Progenitor cell of endocrine pancreas (in vitro differentiated cells): ENCODE measurements around the gene NKPD1. TPM values are rescaled to one million over a fixed set of nuclear protein-coding genes. Genes with fewer than 3 reads are reported as not detected.

Source experiments
- DNase-seq: peaks from one replicate; pipeline ENCODE4 v3.0.0; 2021; ENCODE audit warnings: low spot score; ENCODE audit not compliant: unreplicated experiment
- H3K27ac Mint-ChIP-seq: 2 replicates; pipeline ENCODE4 v1.8.0; 2021; ENCODE audit warnings: mild to moderate bottlenecking, moderate library complexity, mixed read lengths
- H3K27me3 Mint-ChIP-seq: 2 replicates; pipeline ENCODE4 v1.8.0; 2021; ENCODE audit warnings: mixed read lengths
- H3K36me3 Mint-ChIP-seq: 2 replicates; pipeline ENCODE4 v1.8.0; 2022; ENCODE audit warnings: mixed read lengths; ENCODE audit not compliant: insufficient read depth
- H3K4me1 Mint-ChIP-seq: 2 replicates; pipeline ENCODE4 v1.8.0; 2021; ENCODE audit warnings: low read depth, mixed read lengths
- H3K4me3 Mint-ChIP-seq: 2 replicates; pipeline ENCODE4 v1.8.0; 2021; ENCODE audit warnings: low read depth, mild to moderate bottlenecking, moderate library complexity, mixed read lengths
- H3K9me3 Mint-ChIP-seq: 2 replicates; pipeline ENCODE4 v1.8.0; 2021; ENCODE audit warnings: low read depth, mixed read lengths
- CTCF ChIP-seq: fragments of 200-600 bp; sonication (generic); IDR thresholded peaks from one replicate; pipeline ENCODE4 v1.5.0; 2021; ENCODE audit warnings: antibody characterized with exemption, mild to moderate bottlenecking; ENCODE audit not compliant: unreplicated experiment
- total RNA-seq: library from RNA; stranded (reverse); gene quantifications from 2 replicates; pipeline ENCODE4 v1.2.1, GENCODE V29; 2021

NKPD1 gene
- total RNA-seq, 1 donor from 2014 or later = 0.34 TPM

DNA sequence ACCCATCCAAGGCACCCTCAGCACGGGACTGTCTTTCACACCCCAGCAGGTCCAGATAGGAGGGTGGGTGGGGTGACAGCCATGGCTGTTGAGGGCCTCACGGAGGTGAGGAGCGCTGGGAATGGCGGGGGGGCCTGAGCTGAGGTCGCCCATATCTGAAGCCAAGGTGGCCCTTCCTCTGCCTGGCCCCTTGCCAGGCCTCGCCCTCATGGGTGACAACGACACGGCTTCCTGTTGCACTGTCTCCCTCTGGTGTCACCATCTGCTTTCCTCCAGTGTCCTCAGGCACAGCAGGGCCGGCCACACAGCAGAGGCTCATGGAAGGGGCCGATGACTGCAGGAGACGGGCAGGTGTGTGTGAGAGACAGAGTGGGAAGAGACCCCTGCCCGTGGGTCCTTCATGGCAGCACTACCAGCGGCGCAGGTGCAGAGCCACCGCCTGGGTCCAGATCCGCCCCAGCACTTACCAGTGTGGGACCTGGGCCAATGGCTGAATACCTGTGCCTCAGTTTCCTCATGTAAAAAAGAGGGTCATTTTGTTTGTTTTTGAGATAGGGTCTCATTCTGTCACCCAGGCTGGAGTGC, 8.1 kb upstream of the NKPD1 start:
- H3K27me3 Mint-ChIP-seq = no peaks in the 10 kb centered on the region
- H3K36me3 Mint-ChIP-seq = no peaks in the 10 kb centered on the region
- H3K4me1 Mint-ChIP-seq = peaks cover 7% of the 10 kb centered on the region
- no peak for DNase-seq
- no peak for TF ChIP-seq CTCF
- H3K4me3 Mint-ChIP-seq = no peak overlapping the region
- H3K27ac Mint-ChIP-seq = no peak overlapping the region
- no peaks in the 10 kb centered on the region for H3K9me3 Mint-ChIP-seq

GRCh38 chr19:45166723-45167252, 6.0 kb upstream of the NKPD1 start:
- H3K4me1 Mint-ChIP-seq = peaks cover 7% of the 10 kb centered on the region
- no peak overlapping the region for H3K4me3 Mint-ChIP-seq
- no peak for TF ChIP-seq CTCF
- H3K9me3 Mint-ChIP-seq = no peaks in the 10 kb centered on the region
- H3K27me3 Mint-ChIP-seq = no peaks in the 10 kb centered on the region
- no peaks in the 10 kb centered on the region for H3K36me3 Mint-ChIP-seq
- no peak for DNase-seq
- H3K27ac Mint-ChIP-seq = no peak overlapping the region

DNA sequence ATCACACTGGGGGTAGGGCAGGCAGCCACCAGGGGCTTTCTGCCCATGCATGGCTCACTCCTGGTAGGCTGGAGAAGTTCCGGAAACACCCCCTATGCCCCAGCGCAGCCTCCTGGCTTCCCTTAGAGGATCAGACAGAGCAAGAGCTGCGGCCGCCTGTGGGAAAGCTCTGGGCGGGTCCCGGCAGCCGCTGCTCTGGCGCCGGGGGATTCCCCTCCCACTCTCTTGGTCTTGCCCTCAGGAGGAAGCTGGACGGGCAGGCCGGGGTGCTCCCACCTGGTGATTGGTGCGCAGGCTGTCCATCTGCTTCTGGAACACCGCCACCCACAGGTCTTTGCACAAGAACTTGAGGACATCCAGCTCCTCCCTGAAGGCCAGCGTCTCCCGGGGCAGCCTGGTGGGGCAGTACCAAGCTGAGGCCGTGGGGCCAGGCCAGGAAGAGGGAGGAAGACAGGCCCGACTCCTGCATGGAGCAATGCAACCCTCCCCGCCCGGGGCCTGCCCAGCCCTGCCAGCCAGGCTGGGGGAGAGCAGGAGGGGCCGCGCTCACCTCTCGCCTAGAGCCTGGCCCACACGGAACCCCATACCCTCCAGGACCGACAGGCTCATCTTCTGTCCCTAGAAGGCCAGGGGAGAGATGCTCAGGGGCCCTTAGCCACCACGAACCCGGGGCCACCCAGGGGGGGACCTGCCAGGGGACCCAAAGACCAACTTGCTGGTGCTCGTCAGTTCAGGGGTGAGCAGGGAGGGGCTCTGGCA, 4.0 kb upstream of the NKPD1 start:
- Mint-ChIP-seq H3K4me1 (peaks cover 9% of the 10 kb centered on the region), H3K27me3 (peaks cover 8% of the 10 kb centered on the region), H3K27ac (no peak overlapping the region), H3K9me3 (no peaks in the 10 kb centered on the region), H3K36me3 (no peaks in the 10 kb centered on the region), H3K4me3 (no peak overlapping the region)
- TF ChIP-seq CTCF = no peak
- no peak for DNase-seq

GRCh38 chr19:45163751-45164460, 3.1 kb upstream of the NKPD1 start:
- TF ChIP-seq CTCF = no peak
- Mint-ChIP-seq H3K27me3 (peaks cover 8% of the 10 kb centered on the region), H3K36me3 (no peaks in the 10 kb centered on the region)

GRCh38 chr19:45163156-45163555, 2.4 kb upstream of the NKPD1 start:
- no peaks in the 10 kb centered on the region for H3K9me3 Mint-ChIP-seq
- no peak overlapping the region for H3K4me3 Mint-ChIP-seq
- peaks cover 9% of the 10 kb centered on the region for H3K4me1 Mint-ChIP-seq
- no peaks in the 10 kb centered on the region for H3K36me3 Mint-ChIP-seq
- DNase-seq = no peak
- H3K27ac Mint-ChIP-seq = no peak overlapping the region
- peaks cover 11% of the 10 kb centered on the region for H3K27me3 Mint-ChIP-seq
- TF ChIP-seq CTCF = no peak

More at GRCh38 chr19:45163751-45164460, 3.1 kb upstream of the NKPD1 start:
- no peak for DNase-seq
- Mint-ChIP-seq H3K27ac (no peak overlapping the region), H3K4me3 (no peak overlapping the region), H3K9me3 (no peaks in the 10 kb centered on the region), H3K4me1 (peaks cover 9% of the 10 kb centered on the region)
